Activated CD8-positive, alpha-beta memory T cell treated with anti-CD3 and anti-CD28 coated beads, Interleukin-2, amount 50 U/mL, for 24 hours (primary cell): ENCODE results near the gene DPY19L1.
"Not testable (repeated sequence)": the region's sequence is repeated elsewhere in the genome, so short reads cannot be mapped to it uniquely, and the experiment has no call there.

Experiments used
- DNase-seq: peaks from one replicate; pipeline ENCODE4 v3.0.0-alpha.2; 2020; ENCODE audit errors: extremely low read depth

Gene DPY19L1

GRCh38 chr7:34918198-34918861, 119.0 kb downstream of the DPY19L1 start:
- not testable (repeated sequence) for DNase-seq

DNA sequence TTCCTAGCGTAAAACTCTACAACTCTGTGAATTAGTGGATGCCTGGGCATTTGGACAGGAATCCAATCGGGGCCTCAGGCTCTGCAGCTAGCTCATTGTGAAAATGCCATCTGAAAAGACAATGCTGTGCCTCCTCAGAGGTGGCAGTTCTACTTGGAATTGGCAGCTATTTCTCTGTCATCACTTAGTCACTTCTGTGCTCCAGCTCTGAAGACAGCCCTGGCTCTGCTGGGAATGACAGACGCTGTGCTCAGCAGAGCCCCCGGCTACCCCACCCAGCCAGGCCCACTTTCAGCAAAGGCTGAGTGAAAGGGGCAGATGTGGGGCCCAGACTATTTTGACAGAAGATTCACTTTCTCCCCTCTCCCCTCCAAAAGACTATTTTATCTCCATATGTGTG, 119.8 kb downstream of the DPY19L1 start:
- DNase-seq: not testable (repeated sequence)

DNA sequence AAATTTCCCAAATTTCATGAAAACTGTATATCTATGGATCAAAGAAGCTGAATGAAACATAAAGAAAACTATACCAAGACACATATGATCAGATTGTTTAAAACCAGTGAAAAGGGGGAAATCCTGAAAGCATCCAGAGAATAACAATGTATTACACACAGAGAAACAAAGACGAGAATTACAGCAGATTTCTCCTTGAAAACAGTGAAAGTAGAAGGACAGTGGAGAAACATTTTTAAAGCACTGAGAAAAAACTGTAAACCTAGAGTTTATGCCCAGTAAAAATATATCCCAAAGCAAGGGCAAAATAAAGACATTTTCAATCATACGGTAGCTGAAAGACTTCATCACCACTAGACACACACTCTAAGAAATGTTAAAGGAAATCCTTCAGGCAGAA, 121.0 kb downstream of the DPY19L1 start:
- DNase-seq: no peak

GRCh38 chr7:34912236-34912635, 125.0 kb downstream of the DPY19L1 start:
- no peak for DNase-seq

DNA sequence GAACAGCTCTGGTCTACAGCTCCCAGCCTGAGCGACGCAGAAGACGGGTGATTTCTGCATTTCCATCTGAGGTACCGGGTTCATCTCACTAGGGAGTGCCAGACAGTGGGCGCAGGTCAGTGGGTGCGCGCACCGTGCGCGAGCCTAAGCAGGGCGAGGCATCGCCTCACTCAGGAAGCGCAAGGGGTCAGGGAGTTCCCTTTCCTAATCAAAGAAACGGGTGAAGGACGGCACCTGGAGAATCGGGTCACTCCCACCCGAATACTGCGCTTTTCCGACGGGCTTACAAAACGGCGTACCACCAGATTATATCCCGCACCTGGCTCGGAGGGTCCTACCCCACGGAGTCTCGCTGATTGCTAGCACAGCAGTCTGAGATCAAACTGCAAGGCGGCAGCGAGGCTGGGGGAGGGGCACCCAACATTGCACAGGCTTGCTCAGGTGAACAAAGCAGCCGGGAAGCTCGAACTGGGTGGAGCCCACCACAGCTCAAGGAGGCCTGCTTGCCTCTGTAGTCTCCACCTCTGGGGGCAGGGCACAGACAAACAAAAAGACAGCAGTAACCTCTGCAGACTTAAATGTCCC, 130.9 kb downstream of the DPY19L1 start:
- DNase-seq: not testable (repeated sequence)

- no peak for DNase-seq
Measured at GRCh38 chr7:34904987-34905386, 132.3 kb downstream of the DPY19L1 start.

- DNase-seq: not testable (repeated sequence)
Measured at GRCh38 chr7:34903921-34904320, 133.4 kb downstream of the DPY19L1 start.

DNA sequence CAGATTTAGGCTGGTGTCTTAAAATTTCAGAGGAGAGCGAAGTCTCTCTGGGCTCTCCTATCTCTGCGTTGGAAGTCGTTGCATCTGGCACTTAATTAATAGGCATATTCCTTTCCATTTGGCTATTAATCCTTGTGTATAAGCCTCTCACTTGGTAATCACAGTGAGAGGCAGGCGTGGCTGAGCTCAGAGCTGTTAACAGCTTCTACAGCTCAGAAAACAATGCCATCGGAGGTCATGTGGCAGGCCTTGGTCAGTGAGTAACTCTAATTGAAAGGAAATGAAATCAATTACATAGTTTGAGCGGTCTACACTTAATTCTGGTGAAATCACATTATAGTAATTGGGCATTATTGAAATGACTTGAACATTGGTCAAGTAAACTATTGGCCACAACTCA, 135.1 kb downstream of the DPY19L1 start:
- DNase-seq: no peak

- no peak for DNase-seq
Measured at GRCh38 chr7:34900891-34901513, 136.3 kb downstream of the DPY19L1 start.

- no peak for DNase-seq
Measured at GRCh38 chr7:34895202-34895601, 142.1 kb downstream of the DPY19L1 start.

- no peak for DNase-seq
Measured at GRCh38 chr7:34889951-34890350, 147.3 kb downstream of the DPY19L1 start.

- DNase-seq: no peak
Measured at GRCh38 chr7:34886856-34887255, 150.4 kb downstream of the DPY19L1 start.

DNA sequence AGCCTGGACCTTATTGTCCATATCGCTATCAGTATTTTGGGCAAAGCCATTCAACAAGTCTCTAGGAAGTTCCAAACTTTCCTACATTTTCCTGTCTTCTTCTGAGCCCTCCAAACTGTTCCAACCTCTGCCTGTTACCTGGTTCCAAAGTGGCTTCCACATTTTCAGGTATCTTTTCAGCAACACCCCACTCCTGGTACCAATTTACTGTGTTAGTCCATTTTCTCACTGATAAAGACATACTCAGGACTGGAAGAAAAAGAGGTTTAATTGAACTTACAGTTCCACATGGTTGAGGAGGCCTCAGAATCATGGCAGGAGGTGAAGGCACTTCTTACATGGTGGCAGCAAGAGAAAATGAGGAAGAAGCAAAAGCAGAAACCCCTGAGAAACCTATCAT, 153.4 kb downstream of the DPY19L1 start:
- DNase-seq: not testable (repeated sequence)

DNA sequence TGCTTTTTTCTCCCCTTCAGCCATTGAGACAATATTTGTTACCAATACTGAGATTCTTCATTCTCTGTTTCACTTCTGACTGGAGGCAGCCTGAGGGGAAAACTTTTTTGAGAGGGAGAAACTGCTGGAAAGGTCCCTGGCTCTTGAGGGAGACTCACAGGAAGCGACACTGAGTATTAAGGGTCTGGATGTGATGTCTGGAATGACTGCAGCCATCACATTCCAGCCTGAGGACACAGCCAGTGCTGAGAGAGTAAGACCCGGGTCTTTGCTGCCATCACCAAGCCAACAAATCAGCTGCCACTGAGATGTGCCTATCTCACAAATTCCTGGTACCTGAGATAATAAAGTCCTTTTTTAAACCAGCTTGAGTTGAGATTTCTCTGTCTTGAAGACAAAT, 157.4 kb downstream of the DPY19L1 start:
- DNase-seq: no peak

DNA sequence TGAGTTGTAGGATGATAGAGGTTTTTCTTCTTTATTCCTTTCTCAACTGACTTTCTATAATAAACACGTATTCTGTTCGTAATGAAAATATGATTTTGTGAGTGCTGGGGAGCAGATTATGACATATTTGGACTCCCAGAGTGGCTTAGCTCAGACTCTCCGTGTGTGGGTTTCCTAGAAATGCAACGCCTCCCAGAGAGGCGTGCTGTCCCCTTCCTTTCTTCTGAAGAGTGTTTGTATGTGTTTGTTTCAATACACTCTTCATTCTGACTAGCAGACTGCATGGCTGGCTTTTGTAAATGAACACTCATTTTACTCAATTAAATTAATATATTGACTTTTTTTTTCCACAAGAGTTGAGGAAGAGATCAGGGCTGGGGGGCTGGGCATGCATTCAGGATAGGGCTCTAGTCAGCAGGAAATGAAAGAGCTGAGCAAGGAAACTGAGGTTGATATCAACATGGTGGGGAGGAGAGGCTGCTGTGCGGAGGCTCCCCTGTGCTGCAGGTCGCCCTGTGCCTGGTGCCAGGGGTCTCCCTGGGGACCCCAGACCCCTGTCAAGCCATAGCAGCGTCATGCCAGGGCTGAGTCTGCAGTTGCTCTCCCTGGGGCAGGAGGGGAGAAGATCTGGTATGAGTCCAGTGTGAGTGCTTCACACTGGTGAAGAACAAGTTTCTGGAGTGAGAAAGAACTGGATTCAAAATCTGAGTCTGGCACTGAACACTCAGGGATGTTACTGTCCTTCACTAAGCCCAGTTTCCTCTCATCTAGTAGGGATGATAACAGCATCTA, 158.1 kb downstream of the DPY19L1 start:
- not testable (repeated sequence) for DNase-seq
